HG03442 (cell line): ENCODE measurements around the gene SORCS2.

Source experiments
- ATAC-seq: cut with Tn5 transposase; IDR thresholded peaks from one replicate; pipeline ENCODE4 v1.9.1; 2021; ENCODE audit warnings: mild to moderate bottlenecking, moderate library complexity; ENCODE audit not compliant: unreplicated experiment

SORCS2 gene

DNA sequence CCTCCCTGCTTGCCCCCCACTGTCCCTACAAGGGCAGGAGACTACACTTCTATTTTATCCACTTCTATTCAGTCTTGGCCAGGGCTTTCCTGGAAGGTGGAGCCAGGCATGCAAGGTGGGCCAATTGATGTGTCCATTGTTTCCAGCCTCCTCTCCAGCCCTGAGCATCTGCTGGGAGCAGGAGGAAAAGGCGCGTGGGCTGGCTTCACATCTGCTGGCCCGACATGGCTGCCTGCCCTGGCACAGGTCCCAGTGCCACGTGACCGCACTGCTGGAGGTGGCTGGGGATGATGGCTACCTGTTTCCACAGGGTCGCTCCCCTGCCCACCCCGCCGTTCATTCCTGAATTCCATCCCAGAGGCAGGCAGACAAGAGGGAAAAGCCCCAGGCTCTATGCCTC, 499.6 kb downstream of the SORCS2 start:
- no peak for ATAC-seq

DNA sequence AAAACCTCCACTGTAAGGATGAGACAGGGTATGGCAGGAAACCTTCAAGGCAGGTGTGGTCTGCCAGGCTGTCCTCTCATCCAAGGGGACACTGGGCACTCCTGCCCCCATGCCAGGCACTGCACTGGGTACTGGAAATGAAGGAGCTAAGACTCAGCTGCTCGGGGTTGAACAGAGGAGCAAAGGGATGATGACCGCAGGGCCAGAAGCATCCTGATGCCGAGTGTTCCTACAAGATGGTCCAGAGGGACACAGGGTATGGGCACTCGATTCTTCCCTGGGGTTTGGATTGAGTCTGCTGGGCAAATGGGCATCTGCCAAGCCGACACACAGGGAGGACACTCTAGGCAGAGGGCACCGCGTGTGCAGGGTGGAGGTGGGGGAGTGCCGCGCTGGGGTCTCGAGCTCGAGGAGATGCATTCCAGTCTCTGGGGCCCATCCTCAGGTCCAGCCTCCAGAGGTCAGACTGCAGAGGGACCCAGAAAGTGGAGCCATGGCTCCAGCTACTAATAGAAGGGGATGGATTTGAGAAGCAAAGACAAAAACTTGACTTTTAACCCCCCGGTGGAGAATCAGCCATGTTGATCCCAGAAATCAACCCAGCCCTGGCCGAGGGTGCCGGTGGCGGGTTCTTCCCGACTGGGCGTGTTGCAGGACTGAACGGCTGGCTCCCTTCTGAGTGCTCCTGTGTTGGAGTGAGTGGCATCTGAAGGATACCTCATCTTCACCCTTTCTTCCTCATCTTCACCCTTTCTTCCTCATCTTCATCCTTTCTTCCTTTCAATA, 500.3 kb downstream of the SORCS2 start:
- no peak for ATAC-seq

DNA sequence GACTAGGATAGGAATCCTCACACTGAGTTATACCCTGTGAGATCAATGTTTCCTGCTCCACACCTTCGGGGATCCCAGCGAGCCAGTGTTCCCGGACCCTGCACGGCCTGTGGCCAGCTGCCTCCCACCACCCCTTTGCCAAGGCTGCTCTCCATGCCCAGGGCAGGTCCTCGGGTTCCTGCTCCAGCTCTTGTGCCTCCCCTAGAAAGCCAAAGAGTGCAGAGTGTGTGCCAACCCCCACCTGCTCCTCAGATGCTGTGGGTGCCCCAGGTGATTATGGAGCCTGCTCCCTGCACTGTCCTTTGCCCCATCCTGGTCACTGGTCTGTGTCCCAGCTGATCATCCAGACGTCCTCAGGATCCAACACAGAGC, 500.9 kb downstream of the SORCS2 start:
- ATAC-seq: no peak

DNA sequence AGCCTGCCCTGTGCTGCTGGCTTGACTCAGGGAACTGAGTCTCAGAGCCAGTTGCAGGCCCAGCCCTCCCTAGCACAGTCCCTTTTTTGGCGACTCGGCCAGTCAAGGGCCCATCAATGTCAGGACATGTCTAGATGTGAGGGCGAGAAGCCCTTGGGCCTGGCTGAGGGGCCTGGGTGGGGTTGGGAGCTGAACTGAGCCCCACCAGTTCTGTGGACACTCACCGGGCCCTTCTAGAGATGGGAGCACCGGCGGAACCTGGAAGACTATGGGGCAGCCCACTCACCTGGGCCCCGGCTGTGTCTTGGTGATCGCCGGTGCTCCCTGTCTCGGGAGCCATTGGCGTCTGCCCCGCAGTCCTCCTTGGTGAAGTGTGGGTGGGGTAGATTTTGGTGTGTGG, 501.4 kb downstream of the SORCS2 start:
- ATAC-seq: no peak

DNA sequence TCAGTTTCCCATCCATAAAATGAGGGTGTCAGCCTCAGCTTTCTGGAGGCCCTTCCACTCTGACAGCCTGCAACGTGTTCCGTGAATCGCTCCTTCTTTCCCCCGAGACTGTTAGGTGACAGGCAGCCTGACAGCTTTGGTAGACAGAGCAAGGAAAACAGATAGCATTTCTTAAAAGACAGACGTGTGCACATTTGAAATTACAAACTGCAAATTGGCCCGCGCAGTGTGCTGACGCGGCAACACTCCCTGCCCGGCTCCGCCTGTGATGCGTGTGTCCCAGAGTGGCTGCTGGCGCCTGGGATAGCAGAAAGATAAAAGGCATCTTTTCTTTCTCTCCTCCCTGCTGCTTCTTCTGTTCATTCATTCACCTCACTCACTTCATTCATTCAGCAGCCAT, 502.0 kb downstream of the SORCS2 start:
- ATAC-seq: no peak

DNA sequence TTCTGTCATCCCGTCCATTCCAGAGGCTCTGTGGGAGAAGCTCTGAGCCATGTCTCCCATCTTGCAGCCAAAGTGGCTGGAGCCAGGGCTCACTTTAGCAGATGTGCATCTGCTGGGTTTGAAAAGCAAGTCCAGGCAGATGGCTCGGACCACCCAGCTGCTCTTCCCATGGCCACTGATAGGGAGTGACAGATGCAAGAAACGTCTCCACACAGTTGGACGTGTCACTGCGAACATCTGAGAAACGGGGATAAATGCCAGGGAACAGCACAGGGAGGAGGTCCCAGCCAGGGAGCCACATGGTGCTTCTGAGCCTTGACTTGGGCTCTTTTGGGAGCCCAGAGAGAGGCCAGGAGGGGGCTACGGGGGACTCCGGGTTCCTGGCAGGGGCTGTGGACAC, 505.0 kb downstream of the SORCS2 start:
- no peak for ATAC-seq

DNA sequence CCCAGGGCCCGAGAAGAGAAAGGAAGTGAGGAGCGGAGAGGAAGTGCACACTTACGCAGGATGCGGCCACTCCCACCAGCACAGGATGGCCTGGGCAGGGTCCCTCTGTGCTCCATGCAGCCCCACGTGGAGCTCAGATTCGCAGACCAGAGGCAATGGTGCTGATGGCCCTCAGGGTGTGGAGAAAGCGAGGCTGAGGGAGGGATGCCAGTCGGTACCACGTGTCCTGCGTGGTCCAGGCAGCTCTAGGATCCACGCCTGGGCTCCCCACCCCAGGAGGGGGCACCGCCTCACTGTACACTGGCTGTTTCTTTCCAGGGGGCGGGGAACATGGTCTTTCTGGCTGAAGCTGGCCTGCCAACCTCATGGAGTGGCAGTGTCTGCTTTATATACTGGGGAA, 505.5 kb downstream of the SORCS2 start:
- ATAC-seq: no peak

DNA sequence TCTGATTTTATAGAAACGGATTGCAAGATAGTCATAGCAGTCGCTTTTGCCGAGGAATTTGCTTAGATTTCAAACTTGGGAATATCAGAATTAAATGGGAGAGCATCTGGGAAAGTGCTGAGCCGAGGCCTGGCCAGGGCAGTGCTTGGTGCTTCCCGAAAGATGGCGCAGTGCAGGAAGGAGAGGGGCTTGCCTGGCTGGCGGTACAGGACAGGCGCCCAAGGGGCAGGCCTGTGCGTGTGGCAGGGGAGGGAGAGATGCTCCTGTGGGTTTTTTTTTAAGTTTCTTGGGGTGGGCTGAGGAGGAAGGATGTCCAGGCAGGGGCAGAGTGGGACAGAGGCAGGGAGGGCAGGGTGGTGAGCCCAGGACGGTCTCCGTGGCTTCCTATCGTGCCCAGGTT, 506.2 kb downstream of the SORCS2 start:
- no peak for ATAC-seq

DNA sequence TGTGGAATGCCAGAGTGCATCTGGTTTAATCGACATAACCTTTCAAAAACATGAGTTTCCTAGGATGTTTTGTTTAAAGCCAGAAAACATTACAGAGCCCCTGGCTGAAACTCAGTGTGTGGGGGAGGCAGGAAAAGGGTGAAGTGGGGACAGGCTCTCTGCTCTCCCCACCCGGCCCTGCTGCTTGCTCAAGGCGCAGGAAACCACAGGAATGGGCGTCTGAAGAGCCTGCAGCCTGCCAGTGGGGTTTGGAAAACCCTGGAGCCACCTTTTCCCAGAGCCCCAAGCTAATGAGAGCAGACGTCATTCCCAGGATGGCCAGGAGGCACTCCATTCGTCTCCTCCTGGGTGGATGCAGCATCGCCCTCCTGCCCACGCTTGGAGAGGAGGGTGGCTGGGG, 506.7 kb downstream of the SORCS2 start:
- no peak for ATAC-seq

DNA sequence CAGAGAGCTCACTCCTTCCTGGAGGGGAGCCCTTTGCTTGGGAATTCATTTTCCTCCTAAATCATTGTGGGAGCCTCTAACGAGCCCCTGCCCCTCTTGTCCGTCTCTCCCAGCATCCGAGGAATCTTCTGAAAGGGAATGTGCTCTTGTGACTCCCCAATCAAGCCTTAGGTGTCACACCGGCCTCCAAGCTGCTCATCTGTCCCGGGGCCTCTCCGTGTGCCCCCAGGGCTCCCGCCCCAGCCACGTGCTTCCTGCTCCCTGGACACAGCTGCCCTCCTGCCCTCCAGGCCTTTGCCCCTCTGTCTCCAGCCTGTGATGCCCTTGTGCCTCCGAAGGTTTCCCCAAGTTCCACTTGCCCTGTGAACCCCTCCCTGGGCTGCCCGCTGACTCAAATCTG, 507.5 kb downstream of the SORCS2 start:
- no peak for ATAC-seq

DNA sequence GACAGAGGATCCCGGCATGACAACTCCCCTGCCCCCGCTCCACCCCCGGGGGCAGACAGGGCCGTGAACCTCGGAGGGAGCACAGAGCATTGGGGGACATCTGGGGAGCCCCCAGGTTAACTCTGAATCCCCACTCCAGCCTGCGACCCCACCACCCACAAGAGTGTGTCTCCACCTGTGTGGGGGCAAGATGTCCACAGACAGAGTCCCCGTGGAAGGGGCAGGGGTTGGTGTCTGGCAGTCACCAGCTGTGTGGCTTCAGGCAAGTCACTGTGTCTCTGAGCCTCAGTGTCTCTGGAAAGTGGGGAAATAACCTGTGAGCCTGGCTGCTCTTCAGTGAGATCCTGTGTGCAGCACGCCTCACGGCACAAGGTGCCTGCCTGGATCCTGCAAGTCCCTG, 508.3 kb downstream of the SORCS2 start:
- no peak for ATAC-seq

DNA sequence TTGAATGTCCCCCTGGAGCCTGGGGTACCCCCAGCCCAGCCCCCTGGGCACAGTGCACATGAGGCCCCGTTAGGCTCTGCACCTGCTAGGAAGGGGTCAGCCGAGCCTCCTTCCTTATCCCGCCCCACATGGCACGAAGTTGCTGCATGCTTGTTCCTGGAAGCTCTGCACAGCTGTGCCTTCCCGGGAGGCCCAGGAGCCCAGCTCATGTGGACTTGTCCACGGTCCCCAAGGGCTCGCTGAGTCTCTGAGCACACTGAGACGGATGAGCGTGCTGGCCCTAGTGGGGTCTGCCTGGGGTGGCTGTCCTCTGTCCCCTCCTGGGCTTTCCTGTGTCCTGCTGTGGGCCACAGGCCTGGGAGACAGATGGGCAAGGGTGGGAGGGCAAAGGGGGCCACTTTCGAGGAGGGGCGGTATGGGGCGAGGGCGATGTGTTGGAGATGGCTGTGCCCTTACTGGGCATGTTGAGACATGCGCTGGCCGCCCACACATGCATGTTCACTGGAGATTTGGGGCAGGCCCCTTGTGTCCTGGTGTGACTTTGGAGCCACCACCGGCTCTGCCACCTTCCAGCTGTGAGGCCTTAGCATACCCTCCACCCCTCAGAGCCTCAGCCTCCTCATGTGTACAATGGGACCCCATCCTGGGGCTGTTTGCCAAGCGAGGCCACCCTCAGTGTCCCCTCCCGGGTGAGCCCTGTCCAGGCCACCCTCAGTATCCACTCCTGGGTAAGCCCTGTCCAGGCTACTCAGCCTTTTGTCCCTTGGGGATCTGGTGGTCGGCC, 509.7 kb downstream of the SORCS2 start:
- ATAC-seq: no peak

DNA sequence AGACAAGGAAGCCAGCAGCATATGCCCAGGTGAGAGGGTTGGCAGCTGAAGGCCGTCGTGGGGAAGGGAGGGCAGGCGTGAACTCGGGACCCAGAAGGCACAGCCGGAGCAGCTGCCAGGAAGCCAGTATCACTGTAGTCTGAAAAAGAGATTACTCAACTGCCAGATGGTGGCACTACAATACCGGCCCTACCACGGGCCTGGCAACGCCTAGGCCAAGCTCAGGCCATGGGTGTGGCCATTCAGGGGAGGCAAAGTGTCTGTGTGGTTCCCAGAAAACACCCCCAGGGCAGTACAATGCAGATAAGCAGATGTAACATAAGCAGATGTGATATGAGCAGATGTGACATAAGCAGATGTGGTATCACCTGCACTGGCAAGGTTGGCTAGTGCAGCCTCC, 511.4 kb downstream of the SORCS2 start:
- no peak for ATAC-seq

DNA sequence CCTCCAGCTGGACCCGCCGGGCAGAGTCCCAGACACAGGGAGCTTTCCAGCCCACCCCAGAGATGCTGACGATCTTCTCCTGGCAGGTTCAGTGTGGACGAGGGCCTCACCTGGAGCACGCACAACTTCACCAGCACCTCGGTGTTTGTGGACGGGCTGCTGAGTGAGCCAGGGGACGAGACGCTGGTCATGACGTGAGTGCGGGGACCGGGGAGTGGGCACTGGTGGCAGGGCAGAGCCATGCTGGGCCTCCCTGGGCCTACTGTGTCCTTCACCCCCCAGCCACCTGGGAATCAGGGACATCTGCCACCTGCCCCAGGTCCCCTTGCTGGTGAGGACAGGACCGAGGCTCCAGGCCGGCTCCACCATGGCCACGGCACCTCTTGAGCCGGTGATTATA, 511.8 kb downstream of the SORCS2 start:
- no peak for ATAC-seq

DNA sequence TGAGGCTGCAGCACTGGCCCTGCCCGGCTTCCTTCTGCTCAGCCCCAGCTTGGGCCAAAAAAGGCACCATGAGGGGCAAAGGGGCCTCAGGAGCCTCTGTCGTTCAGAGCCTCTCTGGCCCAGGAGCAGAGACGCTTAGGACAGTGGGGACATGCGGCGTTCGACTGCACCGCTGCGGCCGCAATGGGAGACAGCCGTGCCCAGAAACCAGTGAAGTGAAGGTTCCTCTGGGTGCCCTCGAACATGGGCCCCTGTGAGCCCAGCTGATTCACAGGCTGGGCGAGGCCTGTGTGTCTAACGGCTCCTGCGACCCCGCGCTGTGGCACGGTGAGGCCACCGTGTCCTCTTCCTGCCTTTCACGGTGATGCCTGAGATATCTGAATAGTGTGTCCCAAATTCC, 512.3 kb downstream of the SORCS2 start:
- ATAC-seq: no peak

DNA sequence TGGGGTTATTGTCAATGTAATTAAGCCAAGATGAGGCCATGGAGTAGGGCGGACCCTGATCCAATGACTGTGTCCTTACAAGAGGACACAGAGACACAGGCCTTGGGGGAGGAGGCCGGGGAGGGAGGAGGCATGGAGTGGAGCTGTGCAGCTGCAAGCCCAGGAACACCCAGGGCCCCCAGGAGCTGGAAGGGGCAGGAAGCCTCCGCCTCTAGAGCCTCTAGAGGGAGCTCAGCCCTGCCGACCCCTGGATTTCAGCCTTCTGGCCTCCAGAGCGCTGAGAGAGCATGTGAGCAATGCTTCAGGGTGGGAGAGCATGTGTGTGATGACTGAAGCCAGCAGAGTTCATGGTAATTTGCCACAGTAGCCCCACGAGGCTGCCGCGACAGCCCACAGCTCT, 512.7 kb downstream of the SORCS2 start:
- no peak for ATAC-seq

DNA sequence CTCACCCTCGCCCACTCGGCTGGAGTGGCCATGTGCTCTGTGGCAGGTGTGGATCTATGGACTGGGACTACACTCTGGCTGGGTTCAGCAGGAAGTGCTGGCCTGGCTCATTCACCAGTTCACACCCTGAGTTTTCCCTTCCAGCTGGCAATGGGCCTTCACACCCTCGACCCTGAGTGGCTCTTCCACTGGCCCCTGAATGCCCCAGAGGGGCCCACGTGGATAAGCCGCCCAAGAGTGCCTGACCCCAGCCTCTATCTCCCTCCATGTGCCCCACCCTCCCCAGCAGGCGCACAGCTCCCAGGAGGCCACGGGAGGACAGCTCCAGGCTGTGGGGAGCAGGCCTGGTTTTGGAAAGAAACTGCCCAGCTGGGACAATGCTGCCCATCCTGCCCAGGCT, 513.3 kb downstream of the SORCS2 start:
- ATAC-seq: no peak

DNA sequence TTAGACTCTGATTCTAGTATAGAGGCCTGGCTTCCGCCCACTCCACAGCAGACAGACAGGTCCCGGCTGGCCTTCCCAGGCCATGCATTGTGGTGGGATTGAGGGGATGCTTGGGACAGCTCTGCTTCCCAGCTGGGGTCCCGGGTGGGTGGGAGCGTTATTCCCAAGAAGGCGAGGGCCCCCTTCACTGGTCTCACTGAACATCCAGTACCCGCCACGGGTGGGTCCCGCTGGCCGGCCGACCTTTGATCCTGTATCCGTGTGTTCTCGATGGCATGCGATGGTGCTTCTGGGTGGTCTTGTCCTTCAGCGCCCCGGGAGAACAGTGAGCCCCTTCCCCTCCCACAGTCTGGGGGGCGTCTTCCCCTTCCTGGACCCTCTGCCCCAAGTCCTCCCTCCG, 515.9 kb downstream of the SORCS2 start:
- ATAC-seq: no peak

DNA sequence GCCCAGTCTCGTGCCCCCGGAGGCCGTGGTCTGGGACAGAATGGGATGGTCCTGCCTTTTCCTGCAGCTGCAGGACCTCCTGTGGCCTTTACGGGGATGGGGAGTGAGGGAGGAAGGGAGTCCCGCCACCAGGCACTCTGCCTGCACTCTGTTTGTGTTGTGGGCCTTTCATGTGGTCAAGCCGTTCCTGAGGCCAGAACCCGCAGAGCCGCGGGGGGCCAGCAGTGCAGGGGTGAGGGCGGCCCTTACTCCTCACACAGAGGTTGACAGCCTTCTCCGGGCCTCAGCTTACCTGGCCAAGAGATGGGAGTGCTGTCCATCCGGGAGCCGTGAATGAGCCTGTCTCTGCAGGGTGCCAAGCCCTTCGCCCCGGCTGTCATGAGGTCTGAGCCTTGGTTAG, 516.6 kb downstream of the SORCS2 start:
- ATAC-seq: no peak

DNA sequence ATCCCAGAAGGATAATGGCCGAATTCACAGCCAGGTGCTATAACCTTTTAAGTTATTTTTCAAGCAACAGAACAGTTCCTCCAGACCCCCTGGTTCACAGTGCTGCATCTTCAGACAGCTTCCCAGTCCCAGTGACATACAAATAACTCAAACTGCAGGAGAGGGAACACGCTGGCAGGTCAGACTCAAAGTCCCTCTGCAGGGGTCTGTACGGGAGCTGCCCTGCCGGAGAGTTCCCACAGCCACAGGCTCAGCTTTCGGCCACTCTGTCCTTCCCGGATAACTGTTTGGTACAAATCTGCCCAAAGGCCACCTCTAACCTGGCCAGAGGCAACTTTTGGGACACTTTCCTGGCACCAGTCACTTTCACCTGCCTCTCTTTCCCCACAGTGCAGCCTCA, 517.1 kb downstream of the SORCS2 start:
- ATAC-seq: no peak

DNA sequence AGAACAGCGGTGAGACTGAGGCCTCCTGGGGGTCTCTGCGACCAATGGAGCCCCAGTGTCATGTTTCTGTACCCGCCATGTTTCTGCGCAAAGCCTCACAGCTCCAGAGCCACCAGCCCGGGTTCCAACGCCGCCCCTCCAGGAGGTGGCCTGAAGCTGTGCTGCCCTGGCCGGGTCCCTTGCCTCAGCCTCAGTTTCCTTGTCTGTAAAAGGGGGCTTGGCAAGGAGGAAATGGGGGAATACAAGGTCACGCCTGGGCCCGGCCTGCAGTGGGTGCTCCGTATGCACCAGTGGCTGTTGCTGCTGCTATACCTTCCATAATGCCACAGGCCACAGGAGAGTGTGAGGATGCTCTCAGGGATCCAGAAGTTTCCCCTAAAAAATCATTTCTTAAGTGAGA, 517.8 kb downstream of the SORCS2 start:
- no peak for ATAC-seq

DNA sequence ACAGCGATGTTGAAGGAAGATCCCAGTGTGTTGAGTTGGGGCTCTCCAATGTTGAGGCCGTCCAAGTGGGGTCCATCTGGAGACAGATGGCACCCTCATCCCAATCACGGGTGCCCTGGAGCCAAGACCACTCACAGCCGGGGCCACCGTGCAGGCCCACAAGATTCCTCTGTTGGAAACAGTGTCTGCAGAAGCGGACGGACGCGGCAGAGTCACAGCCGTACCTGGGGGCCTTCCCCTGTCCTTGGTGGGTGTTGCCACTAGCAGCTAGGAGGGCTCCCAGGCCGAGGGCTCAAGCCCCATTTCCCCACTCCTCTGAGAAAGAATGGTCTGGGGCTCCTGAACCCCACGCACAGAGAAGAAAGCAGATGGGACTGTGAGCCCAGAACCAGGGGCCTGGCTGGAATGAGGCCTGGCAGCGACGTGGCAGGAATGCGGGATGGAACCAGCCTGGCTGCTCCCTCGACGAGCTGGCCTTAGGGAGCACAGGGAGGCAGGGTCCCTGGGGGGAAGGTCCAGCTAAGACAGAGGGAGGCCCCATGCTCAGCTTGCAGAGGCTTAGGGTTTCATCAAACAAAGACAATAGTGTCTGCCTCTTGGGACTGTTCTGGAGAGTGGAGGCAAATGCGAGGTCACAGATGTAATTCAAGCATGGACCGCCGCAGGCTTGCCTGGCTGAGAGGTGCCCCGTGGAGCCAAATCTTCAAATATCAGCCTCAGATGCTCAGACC, 518.4 kb downstream of the SORCS2 start:
- ATAC-seq: no peak
